WTC11 (cell line): ENCODE data around the gene OSCP1. TPM values are rescaled to one million over a fixed set of nuclear protein-coding genes. Genes with fewer than 3 reads are reported as not detected.

Experiments
- ATAC-seq: fragments of 200-7000 bp; cut with Tn5 transposase; 2 replicates; pipeline ENCODE4 v1.10.0; 2021; ENCODE audit warnings: mild to moderate bottlenecking, moderate library complexity
- CTCF ChIA-PET: fragments of 300-600 bp; sonication (Branson Sonifier 250); formaldehyde crosslinking; loops from one replicate; lab custom pipeline; 2021; ENCODE audit warnings: antibody characterized with exemption; lab: Charles Lee
- POLR2A ChIA-PET: fragments of 350-600 bp; sonication (Branson Sonifier 250); formaldehyde crosslinking; loops from one replicate; lab custom pipeline; 2021; ENCODE audit warnings: antibody characterized with exemption; lab: Charles Lee
- DNase-seq: peaks from one replicate; pipeline ENCODE4 v3.0.0; 2021; ENCODE audit warnings: low spot score
- H3K27ac Mint-ChIP-seq: 2 replicates; pipeline ENCODE4 v1.8.0; 2021; ENCODE audit warnings: mixed read lengths
- H3K27me3 Mint-ChIP-seq: 2 replicates; pipeline ENCODE4 v1.8.0; 2021; ENCODE audit warnings: low read depth, mild to moderate bottlenecking, moderate library complexity, mixed read lengths
- H3K36me3 Mint-ChIP-seq: 2 replicates; pipeline ENCODE4 v1.8.0; 2021; ENCODE audit warnings: mixed read lengths
- H3K4me1 Mint-ChIP-seq: 2 replicates; pipeline ENCODE4 v1.8.0; 2022; ENCODE audit warnings: mixed read lengths
- H3K4me3 Mint-ChIP-seq: 2 replicates; pipeline ENCODE4 v1.8.0; 2021; ENCODE audit warnings: mild to moderate bottlenecking, moderate library complexity, mixed read lengths
- H3K9me3 Mint-ChIP-seq: 2 replicates; pipeline ENCODE4 v1.8.0; 2021; ENCODE audit warnings: mixed read lengths
- CREM ChIP-seq: sonication (generic); formaldehyde crosslinking; IDR thresholded peaks from 2 replicates; pipeline ENCODE4 v1.8.1; 2022; ENCODE audit warnings: mild to moderate bottlenecking, missing genetic modification reagents, moderate library complexity
- FOXJ3 ChIP-seq: sonication (generic); formaldehyde crosslinking; IDR thresholded peaks from 2 replicates; pipeline ENCODE4 v1.9.0; 2021; ENCODE audit warnings: missing genetic modification reagents, mild to moderate bottlenecking, borderline replicate concordance
- FOXK1 ChIP-seq: sonication (generic); formaldehyde crosslinking; IDR thresholded peaks from 2 replicates; pipeline ENCODE4 v1.8.0; 2022; ENCODE audit warnings: mild to moderate bottlenecking, moderate library complexity, missing genetic modification reagents
- GABPB1 ChIP-seq: sonication (generic); formaldehyde crosslinking; IDR thresholded peaks from 2 replicates; pipeline ENCODE4 v1.8.1; 2023; ENCODE audit warnings: mild to moderate bottlenecking, missing genetic modification reagents
- GRHL2 ChIP-seq: fragments of 250-450 bp; sonication (Bioruptor Pico); IDR thresholded peaks from 2 replicates; pipeline ENCODE4 v1.8.0; 2022; ENCODE audit warnings: mild to moderate bottlenecking, moderate library complexity; ENCODE audit not compliant: insufficient replicate concordance, severe bottlenecking
- HMGA2 ChIP-seq: fragments of 250-450 bp; sonication (Bioruptor Pico); IDR thresholded peaks from 2 replicates; pipeline ENCODE4 v1.4.0; 2021; ENCODE audit warnings: mild to moderate bottlenecking, moderate library complexity
- JUN ChIP-seq: sonication (generic); formaldehyde crosslinking; IDR thresholded peaks from 2 replicates; pipeline ENCODE4 v1.8.0; 2023; ENCODE audit warnings: mild to moderate bottlenecking, missing genetic modification reagents
- KAT7 ChIP-seq: sonication (generic); formaldehyde crosslinking; IDR thresholded peaks from 2 replicates; pipeline ENCODE4 v1.8.1; 2023; ENCODE audit warnings: missing genetic modification reagents, mild to moderate bottlenecking, borderline replicate concordance
- NFYB ChIP-seq: sonication (generic); formaldehyde crosslinking; conservative IDR thresholded peaks from 2 replicates; pipeline ENCODE4 v1.8.0; 2022; ENCODE audit warnings: low read depth, missing genetic modification reagents
- NR3C1 ChIP-seq: sonication (generic); formaldehyde crosslinking; conservative IDR thresholded peaks from 2 replicates; pipeline ENCODE4 v1.8.1; 2023; ENCODE audit warnings: low read depth, mild to moderate bottlenecking, missing genetic modification reagents
- RELA ChIP-seq: sonication (generic); formaldehyde crosslinking; IDR thresholded peaks from 2 replicates; pipeline ENCODE4 v1.8.1; 2022; ENCODE audit warnings: missing genetic modification reagents, mild to moderate bottlenecking, borderline replicate concordance
- SMAD3 ChIP-seq: sonication (generic); formaldehyde crosslinking; IDR thresholded peaks from 2 replicates; pipeline ENCODE4 v1.8.0; 2022; ENCODE audit warnings: missing genetic modification reagents, mild to moderate bottlenecking, borderline replicate concordance
- SMAD4 ChIP-seq: sonication (generic); formaldehyde crosslinking; IDR thresholded peaks from 2 replicates; pipeline ENCODE4 v1.8.0; 2022; ENCODE audit warnings: mild to moderate bottlenecking, missing genetic modification reagents
- TEAD4 ChIP-seq: sonication (generic); formaldehyde crosslinking; IDR thresholded peaks from 2 replicates; pipeline ENCODE4 v1.8.0; 2022; ENCODE audit warnings: mild to moderate bottlenecking, missing genetic modification reagents
- ZNF671 ChIP-seq: fragments of 250-450 bp; sonication (Bioruptor Pico); IDR thresholded peaks from 2 replicates; pipeline ENCODE4 v1.8.0; 2021; ENCODE audit warnings: mild to moderate bottlenecking
- total RNA-seq: library from RNA; stranded (reverse); gene quantifications from 3 replicates; pipeline ENCODE4 v1.2.3, GENCODE V29; 2021
- TF ChIP-seq, protein P1 (sequence below): fragments of 250-450 bp; sonication (Bioruptor Pico); conservative IDR thresholded peaks from 2 replicates; pipeline ENCODE4 v1.9.0; 2021; ENCODE audit warnings: mild to moderate bottlenecking
- TF ChIP-seq, protein P2 (sequence below): fragments of 250-450 bp; sonication (Bioruptor Pico); IDR thresholded peaks from 2 replicates; pipeline ENCODE4 v1.9.0; 2021; ENCODE audit warnings: mild to moderate bottlenecking
- TF ChIP-seq, protein P3 (sequence below): sonication (generic); formaldehyde crosslinking; IDR thresholded peaks from 2 replicates; pipeline ENCODE4 v1.8.0; 2022; ENCODE audit warnings: mild to moderate bottlenecking, missing genetic modification reagents
- TF ChIP-seq, protein P4 (sequence below): sonication (generic); formaldehyde crosslinking; IDR thresholded peaks from 2 replicates; pipeline ENCODE4 v1.8.1; 2023; ENCODE audit warnings: mild to moderate bottlenecking, missing genetic modification reagents
- TF ChIP-seq, protein P5 (sequence below): fragments of 250-450 bp; sonication (Bioruptor Pico); IDR thresholded peaks from 2 replicates; pipeline ENCODE4 v1.9.0; 2021; ENCODE audit warnings: moderate library complexity, mild to moderate bottlenecking, inconsistent platforms, borderline replicate concordance
- TF ChIP-seq, protein P6 (sequence below): sonication (generic); formaldehyde crosslinking; conservative IDR thresholded peaks from 2 replicates; pipeline ENCODE4 v1.8.1; 2022; ENCODE audit warnings: mild to moderate bottlenecking, missing genetic modification reagents
- TF ChIP-seq, protein P7 (sequence below): sonication (generic); formaldehyde crosslinking; IDR thresholded peaks from 2 replicates; pipeline ENCODE4 v1.8.1; 2022; ENCODE audit warnings: low read depth, mild to moderate bottlenecking, moderate library complexity, missing genetic modification reagents, borderline replicate concordance

Gene OSCP1
- total RNA-seq, 1 experiment from 2014 or later: 1.7 TPM

DNA sequence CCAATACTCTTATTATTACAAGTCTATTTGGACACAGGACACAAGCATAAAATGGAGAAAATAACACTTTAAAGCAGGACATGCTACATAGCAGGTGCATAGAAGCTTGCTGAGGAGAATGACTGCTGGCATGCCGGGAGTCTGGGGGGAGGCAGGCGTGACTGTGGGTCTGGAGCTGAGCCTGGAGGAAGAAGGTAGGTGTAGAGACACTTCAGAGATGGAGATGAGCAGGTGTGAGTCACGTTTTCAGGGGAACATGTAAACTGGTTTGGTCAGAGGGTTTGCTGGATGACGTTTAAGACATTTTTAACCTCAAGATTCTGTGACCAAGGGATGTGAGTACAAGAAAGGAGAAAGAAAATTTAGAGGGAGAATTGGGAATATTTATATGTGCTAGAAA, 24.5 kb downstream of the OSCP1 start:
- ChIA-PET POLR2A (no interaction called here), CTCF (interaction anchor here (3.5 kb wide), 1 partner anchor 56 kb away, joined by 13 read pairs; no protein-coding TSS in a partner anchor)
- H3K36me3 Mint-ChIP-seq: no peaks in the 10 kb centered on the region
- no peak for DNase-seq
- H3K27me3 Mint-ChIP-seq: peaks cover 5% of the 10 kb centered on the region; the same call in 1 of the 2 replicates
- TF ChIP-seq NFYB (CRISPR knock-in tag): no peak
- TF ChIP-seq, protein P1, sequence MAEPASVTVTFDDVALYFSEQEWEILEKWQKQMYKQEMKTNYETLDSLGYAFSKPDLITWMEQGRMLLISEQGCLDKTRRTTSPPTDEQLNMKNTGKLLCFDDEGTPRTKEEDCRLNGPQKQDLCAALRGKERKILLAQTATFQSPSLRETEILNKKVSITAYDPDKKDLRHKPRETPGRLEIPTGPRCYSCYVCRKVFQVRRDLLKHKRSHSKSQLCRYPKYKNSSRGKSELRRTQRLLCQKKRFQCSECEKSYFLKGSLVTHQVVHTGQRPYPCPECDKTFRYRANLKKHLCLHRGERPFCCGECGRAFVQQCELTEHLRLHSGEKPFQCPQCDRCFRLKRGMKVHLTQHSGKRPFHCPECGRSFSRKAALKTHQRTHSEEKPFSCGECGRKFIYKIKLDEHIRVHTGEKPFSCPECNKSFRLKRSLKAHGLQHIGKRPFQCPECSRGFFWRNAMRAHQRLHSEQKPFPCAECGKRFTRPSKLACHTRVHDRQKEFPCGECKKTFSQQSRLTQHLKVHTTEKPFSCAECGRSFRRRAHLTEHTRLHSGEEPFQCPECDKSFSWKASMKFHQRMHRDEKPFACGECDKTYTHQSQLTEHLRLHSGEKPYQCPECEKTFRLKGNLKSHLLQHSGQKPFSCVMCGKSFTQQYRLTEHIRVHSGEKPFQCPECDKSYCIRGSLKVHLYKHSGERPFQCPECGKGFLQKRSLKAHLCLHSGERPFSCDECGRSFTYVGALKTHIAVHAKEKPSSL (CRISPR knock-in tag): no peak
- no peak for TF ChIP-seq CREM (CRISPR knock-in tag)
- TF ChIP-seq FOXK1 (CRISPR knock-in tag): no peak
- TF ChIP-seq, protein P2, sequence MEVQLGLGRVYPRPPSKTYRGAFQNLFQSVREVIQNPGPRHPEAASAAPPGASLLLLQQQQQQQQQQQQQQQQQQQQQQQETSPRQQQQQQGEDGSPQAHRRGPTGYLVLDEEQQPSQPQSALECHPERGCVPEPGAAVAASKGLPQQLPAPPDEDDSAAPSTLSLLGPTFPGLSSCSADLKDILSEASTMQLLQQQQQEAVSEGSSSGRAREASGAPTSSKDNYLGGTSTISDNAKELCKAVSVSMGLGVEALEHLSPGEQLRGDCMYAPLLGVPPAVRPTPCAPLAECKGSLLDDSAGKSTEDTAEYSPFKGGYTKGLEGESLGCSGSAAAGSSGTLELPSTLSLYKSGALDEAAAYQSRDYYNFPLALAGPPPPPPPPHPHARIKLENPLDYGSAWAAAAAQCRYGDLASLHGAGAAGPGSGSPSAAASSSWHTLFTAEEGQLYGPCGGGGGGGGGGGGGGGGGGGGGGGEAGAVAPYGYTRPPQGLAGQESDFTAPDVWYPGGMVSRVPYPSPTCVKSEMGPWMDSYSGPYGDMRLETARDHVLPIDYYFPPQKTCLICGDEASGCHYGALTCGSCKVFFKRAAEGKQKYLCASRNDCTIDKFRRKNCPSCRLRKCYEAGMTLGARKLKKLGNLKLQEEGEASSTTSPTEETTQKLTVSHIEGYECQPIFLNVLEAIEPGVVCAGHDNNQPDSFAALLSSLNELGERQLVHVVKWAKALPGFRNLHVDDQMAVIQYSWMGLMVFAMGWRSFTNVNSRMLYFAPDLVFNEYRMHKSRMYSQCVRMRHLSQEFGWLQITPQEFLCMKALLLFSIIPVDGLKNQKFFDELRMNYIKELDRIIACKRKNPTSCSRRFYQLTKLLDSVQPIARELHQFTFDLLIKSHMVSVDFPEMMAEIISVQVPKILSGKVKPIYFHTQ (CRISPR knock-in tag): no peak
- TF ChIP-seq, protein P3, sequence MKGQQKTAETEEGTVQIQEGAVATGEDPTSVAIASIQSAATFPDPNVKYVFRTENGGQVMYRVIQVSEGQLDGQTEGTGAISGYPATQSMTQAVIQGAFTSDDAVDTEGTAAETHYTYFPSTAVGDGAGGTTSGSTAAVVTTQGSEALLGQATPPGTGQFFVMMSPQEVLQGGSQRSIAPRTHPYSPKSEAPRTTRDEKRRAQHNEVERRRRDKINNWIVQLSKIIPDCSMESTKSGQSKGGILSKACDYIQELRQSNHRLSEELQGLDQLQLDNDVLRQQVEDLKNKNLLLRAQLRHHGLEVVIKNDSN (CRISPR knock-in tag): no peak
- TF ChIP-seq, protein P4, sequence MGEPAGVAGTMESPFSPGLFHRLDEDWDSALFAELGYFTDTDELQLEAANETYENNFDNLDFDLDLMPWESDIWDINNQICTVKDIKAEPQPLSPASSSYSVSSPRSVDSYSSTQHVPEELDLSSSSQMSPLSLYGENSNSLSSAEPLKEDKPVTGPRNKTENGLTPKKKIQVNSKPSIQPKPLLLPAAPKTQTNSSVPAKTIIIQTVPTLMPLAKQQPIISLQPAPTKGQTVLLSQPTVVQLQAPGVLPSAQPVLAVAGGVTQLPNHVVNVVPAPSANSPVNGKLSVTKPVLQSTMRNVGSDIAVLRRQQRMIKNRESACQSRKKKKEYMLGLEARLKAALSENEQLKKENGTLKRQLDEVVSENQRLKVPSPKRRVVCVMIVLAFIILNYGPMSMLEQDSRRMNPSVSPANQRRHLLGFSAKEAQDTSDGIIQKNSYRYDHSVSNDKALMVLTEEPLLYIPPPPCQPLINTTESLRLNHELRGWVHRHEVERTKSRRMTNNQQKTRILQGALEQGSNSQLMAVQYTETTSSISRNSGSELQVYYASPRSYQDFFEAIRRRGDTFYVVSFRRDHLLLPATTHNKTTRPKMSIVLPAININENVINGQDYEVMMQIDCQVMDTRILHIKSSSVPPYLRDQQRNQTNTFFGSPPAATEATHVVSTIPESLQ: no peak
- TF ChIP-seq KAT7 (CRISPR knock-in tag): no peak
- TF ChIP-seq NR3C1 (CRISPR knock-in tag): no peak
- no peak for TF ChIP-seq RELA (CRISPR knock-in tag)
- TF ChIP-seq ZNF671 (CRISPR knock-in tag): no peak
- TF ChIP-seq GRHL2 (CRISPR knock-in tag): no peak
- TF ChIP-seq, protein P5, sequence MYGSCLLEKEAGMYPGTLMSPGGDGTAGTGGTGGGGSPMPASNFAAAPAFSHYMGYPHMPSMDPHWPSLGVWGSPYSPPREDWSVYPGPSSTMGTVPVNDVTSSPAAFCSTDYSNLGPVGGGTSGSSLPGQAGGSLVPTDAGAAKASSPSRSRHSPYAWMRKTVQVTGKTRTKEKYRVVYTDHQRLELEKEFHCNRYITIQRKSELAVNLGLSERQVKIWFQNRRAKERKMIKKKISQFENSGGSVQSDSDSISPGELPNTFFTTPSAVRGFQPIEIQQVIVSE: no peak
- TF ChIP-seq, protein P6, sequence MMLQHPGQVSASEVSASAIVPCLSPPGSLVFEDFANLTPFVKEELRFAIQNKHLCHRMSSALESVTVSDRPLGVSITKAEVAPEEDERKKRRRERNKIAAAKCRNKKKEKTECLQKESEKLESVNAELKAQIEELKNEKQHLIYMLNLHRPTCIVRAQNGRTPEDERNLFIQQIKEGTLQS (CRISPR knock-in tag): no peak
- no peak for TF ChIP-seq FOXJ3 (CRISPR knock-in tag)
- H3K27ac Mint-ChIP-seq: no peak overlapping the region
- no peaks in the 10 kb centered on the region for H3K9me3 Mint-ChIP-seq
- H3K4me1 Mint-ChIP-seq: peaks cover 6% of the 10 kb centered on the region
- H3K4me3 Mint-ChIP-seq: no peak overlapping the region
- ATAC-seq: no peak

DNA sequence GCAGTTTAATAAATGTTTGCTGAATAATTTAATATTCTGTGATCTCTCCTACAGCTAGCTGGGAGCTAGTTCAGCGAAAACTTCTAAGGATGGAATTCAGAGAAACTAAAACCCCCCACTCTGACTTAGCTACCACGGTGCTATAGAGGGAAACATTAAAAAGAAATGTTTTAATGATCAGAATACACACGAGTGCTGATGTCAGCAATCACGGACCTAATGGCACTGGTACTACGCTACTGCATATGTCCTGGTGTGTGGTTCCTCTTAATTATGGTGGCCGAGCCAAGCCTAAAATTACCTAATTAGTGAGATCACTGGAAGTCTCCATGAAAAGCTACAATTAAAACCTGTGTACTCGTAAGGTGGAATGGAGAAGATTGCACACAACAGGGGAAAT, 28.6 kb downstream of the OSCP1 start:
- H3K27me3 Mint-ChIP-seq: no peaks in the 10 kb centered on the region; the same call in 1 of the 2 replicates
- H3K36me3 Mint-ChIP-seq: no peaks in the 10 kb centered on the region
- ATAC-seq: no peak
- TF ChIP-seq SMAD4 (CRISPR knock-in tag) (no peak), HMGA2 (CRISPR knock-in tag) (no peak), SMAD3 (CRISPR knock-in tag) (no peak), TEAD4 (CRISPR knock-in tag) (no peak), CREM (CRISPR knock-in tag) (no peak), JUN (no peak), GABPB1 (CRISPR knock-in tag) (no peak)
- TF ChIP-seq, protein P6 (CRISPR knock-in tag): no peak
- TF ChIP-seq, protein P3 (CRISPR knock-in tag): no peak
- TF ChIP-seq, protein P7, sequence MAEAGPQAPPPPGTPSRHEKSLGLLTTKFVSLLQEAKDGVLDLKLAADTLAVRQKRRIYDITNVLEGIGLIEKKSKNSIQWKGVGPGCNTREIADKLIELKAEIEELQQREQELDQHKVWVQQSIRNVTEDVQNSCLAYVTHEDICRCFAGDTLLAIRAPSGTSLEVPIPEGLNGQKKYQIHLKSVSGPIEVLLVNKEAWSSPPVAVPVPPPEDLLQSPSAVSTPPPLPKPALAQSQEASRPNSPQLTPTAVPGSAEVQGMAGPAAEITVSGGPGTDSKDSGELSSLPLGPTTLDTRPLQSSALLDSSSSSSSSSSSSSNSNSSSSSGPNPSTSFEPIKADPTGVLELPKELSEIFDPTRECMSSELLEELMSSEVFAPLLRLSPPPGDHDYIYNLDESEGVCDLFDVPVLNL (CRISPR knock-in tag): no peak
- TF ChIP-seq, all 79 proteins: peak for 0
- ChIA-PET POLR2A (no interaction called here), CTCF (interaction anchor here (1.0 to 1.4 kb wide), 3 partner anchors 10 to 79 kb away, joined by 3 to 10 read pairs (median 4); no protein-coding TSS in a partner anchor)
- Mint-ChIP-seq H3K27ac (no peak overlapping the region), H3K4me3 (no peak overlapping the region), H3K9me3 (no peaks in the 10 kb centered on the region), H3K4me1 (peaks cover 11% of the 10 kb centered on the region)
- no peak for DNase-seq
